Gastroesophageal sphincter (tissue), 3 donors: Measurements from ENCODE around the gene EGFR.

Experiments used
- CTCF ChIP-seq, 4 experiments: fragments of 200-600 bp in 2 of 4; fragments of 450-650 bp in 2 of 4; sonication (generic) in 1 of 4; IDR thresholded peaks; one replicate each; pipeline ENCODE4 v1.5.1; 2017 to 2019; ENCODE audit warnings: antibody characterized with exemption in 4 of 4, mild to moderate bottlenecking in 2 of 4, moderate library complexity in 2 of 4
- POLR2A ChIP-seq, 2 donors: fragments of 450-650 bp; IDR thresholded peaks; one replicate each; pipeline ENCODE4 v1.6.1; 2017; ENCODE audit warnings: antibody characterized with exemption in 2 of 2, mild to moderate bottlenecking in 2 of 2, moderate library complexity in 1 of 2

- TF ChIP-seq POLR2A (IDR thresholded peaks at IDR 0.05) (no peak), CTCF (IDR thresholded peaks at IDR 0.05) (no peak)
Observed at GRCh38 chr7:55016746-55017090, 2.1 kb upstream of the EGFR start.
